ENCODE results near the gene ZNF211.

The ZNF211 gene

GRCh38 chr19:57687363-57688010 lies 54.5 kb downstream of the ZNF211 start:
- POLR2A ChIA-PET: no interaction called here
- TF ChIP-seq CTCF (IDR thresholded peaks at IDR 0.05; ENCODE audit: control extremely low read depth, extremely low read depth, low read depth, missing control alignments): no peak
- DNase-seq (ENCODE audit: extremely low spot score): no peak
- CTCF ChIA-PET: no interaction called here

GRCh38 chr19:57688011-57688763 lies 55.2 kb downstream of the ZNF211 start:
- POLR2A ChIA-PET: no interaction called here
- CTCF ChIA-PET: no interaction called here
- DNase-seq (ENCODE audit: extremely low spot score): no peak
- no peak for TF ChIP-seq CTCF (IDR thresholded peaks at IDR 0.05; ENCODE audit: control extremely low read depth, extremely low read depth, low read depth, missing control alignments)

DNA sequence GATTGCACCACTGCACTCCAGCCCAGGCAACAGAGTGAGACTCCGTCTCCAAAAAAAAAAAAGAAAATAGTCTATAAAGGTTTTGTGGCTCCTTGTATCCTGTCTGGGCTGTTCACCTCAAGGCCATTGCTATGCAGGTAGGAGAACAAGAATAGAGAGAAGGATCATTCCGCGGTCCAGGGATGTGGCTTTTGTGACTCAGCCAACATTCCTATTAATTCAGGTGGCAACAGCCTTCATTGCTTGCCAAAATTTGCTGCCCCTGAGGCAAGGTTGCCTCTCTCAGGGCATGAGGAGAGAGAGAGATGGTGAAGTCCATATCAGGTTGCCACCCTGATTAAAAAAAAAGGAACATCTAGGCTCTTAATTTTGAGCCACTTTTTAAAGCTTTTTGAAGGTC lies 56.8 kb downstream of the ZNF211 start:
- ChIA-PET CTCF (no interaction called here), POLR2A (no interaction called here)
- DNase-seq (ENCODE audit: extremely low spot score): no peak
- TF ChIP-seq CTCF (IDR thresholded peaks at IDR 0.05; ENCODE audit: control extremely low read depth, extremely low read depth, low read depth, missing control alignments): no peak
